Measurements from ENCODE around the gene DIDO1. TPM values are rescaled to one million over a fixed set of nuclear protein-coding genes. Genes with fewer than 3 reads are reported as not detected.

DIDO1 gene
- total RNA-seq, 1 experiment from 2014 or later: 33.2 TPM

GRCh38 chr20:62892348-62893304 lies 33.7 kb downstream of the DIDO1 start:
- ATAC-seq (no peak), DNase-seq (no peak)
- TF ChIP-seq EZH2 (IDR thresholded peaks at IDR 0.05; ENCODE audit: low read length, unreplicated experiment) (no peak), CTCF (conservative IDR thresholded peaks at IDR 0.05; ENCODE audit: low read depth, low read length) (no peak), EZH2phosphoT487 (IDR thresholded peaks at IDR 0.05; ENCODE audit: borderline replicate concordance, low read length) (no peak)
- H3K27ac ChIP-seq (ENCODE audit: low read length): no peak overlapping the region
- no peaks in the 10 kb centered on the region for H3K27me3 ChIP-seq (ENCODE audit: low read length)
- BruUV-seq (replicated peaks): no TSS peak
- H3K4me1 ChIP-seq (ENCODE audit: insufficient read depth, low read length): no peaks in the 10 kb centered on the region
- POLR2A ChIA-PET (ENCODE audit: unreplicated experiment): interaction anchor here (0.7 kb wide), 2 partner anchors 14 to 77 kb away, joined by 3 read pairs; no protein-coding TSS in a partner anchor
- H3K9me3 ChIP-seq (ENCODE audit: low read length): no peaks in the 10 kb centered on the region
- no peaks in the 10 kb centered on the region for H3K9me2 ChIP-seq (replicated peaks; ENCODE audit: low read length)
- peaks cover 70% of the 10 kb centered on the region for H3K36me3 ChIP-seq (ENCODE audit: low read depth, low read length)
- H2AFZ ChIP-seq (ENCODE audit: low read length): no peak overlapping the region
- H3K9ac ChIP-seq (ENCODE audit: low read length): no peak overlapping the region
- no peaks in the 10 kb centered on the region for H4K20me1 ChIP-seq (ENCODE audit: low read length)
- H3F3A ChIP-seq (ENCODE audit: low read length, unreplicated experiment): peaks cover 4% of the 10 kb centered on the region
- CTCF ChIA-PET: interaction anchor here (0.6 kb wide), 1 partner anchor 46 kb away, joined by 7 read pairs; no protein-coding TSS in a partner anchor
- intact Hi-C loops (cut with micrococcal nuclease): no loop called here
- no peaks in the 10 kb centered on the region for H3K79me2 ChIP-seq (ENCODE audit: low read length)
- no peak overlapping the region for H3K4me3 ChIP-seq (ENCODE audit: low read length)
- no peak overlapping the region for H3K4me2 ChIP-seq (ENCODE audit: low read length)

GRCh38 chr20:62891111-62891510 lies 35.2 kb downstream of the DIDO1 start:
- no peaks in the 10 kb centered on the region for H3K79me2 ChIP-seq (ENCODE audit: low read length)
- no TSS peak for BruUV-seq (replicated peaks)
- no peaks in the 10 kb centered on the region for H3K27me3 ChIP-seq (ENCODE audit: low read length)
- POLR2A ChIA-PET (ENCODE audit: unreplicated experiment): no interaction called here
- ATAC-seq: no peak
- H4K20me1 ChIP-seq (ENCODE audit: low read length): no peaks in the 10 kb centered on the region
- H3K4me1 ChIP-seq (ENCODE audit: insufficient read depth, low read length): no peaks in the 10 kb centered on the region
- no peak overlapping the region for H2AFZ ChIP-seq (ENCODE audit: low read length)
- CTCF ChIA-PET: no interaction called here
- H3K9ac ChIP-seq (ENCODE audit: low read length): no peak overlapping the region
- H3K4me2 ChIP-seq (ENCODE audit: low read length): no peak overlapping the region
- H3K9me3 ChIP-seq (ENCODE audit: low read length): no peaks in the 10 kb centered on the region
- intact Hi-C loops (cut with micrococcal nuclease): no loop called here
- H3K27ac ChIP-seq (ENCODE audit: low read length): no peak overlapping the region
- no peak for DNase-seq
- TF ChIP-seq EZH2 (IDR thresholded peaks at IDR 0.05; ENCODE audit: low read length, unreplicated experiment) (no peak), CTCF (conservative IDR thresholded peaks at IDR 0.05; ENCODE audit: low read depth, low read length) (no peak)
- peaks cover 5% of the 10 kb centered on the region for H3F3A ChIP-seq (ENCODE audit: low read length, unreplicated experiment)
- H3K4me3 ChIP-seq (ENCODE audit: low read length): no peak overlapping the region
- H3K9me2 ChIP-seq (replicated peaks; ENCODE audit: low read length): no peaks in the 10 kb centered on the region
- peaks cover 74% of the 10 kb centered on the region for H3K36me3 ChIP-seq (ENCODE audit: low read depth, low read length)

GRCh38 chr20:62890444-62890843 lies 35.9 kb downstream of the DIDO1 start:
- H3K9ac ChIP-seq (ENCODE audit: low read length): no peak overlapping the region
- H2AFZ ChIP-seq (ENCODE audit: low read length): no peak overlapping the region
- no peak overlapping the region for H3K27ac ChIP-seq (ENCODE audit: low read length)
- no peaks in the 10 kb centered on the region for H3K9me2 ChIP-seq (replicated peaks; ENCODE audit: low read length)
- ChIA-PET POLR2A (ENCODE audit: unreplicated experiment) (no interaction called here), CTCF (no interaction called here)
- TF ChIP-seq EZH2 (IDR thresholded peaks at IDR 0.05; ENCODE audit: low read length, unreplicated experiment): no peak
- TF ChIP-seq CTCF (conservative IDR thresholded peaks at IDR 0.05; ENCODE audit: low read depth, low read length): no peak
- TF ChIP-seq EZH2phosphoT487 (IDR thresholded peaks at IDR 0.05; ENCODE audit: borderline replicate concordance, low read length): no peak
- peaks cover 72% of the 10 kb centered on the region for H3K36me3 ChIP-seq (ENCODE audit: low read depth, low read length)
- no peaks in the 10 kb centered on the region for H3K9me3 ChIP-seq (ENCODE audit: low read length)
- ATAC-seq (no peak), DNase-seq (no peak)
- no peaks in the 10 kb centered on the region for H3K79me2 ChIP-seq (ENCODE audit: low read length)
- no TSS peak for BruUV-seq (replicated peaks)
- H3K4me2 ChIP-seq (ENCODE audit: low read length): no peak overlapping the region
- intact Hi-C loops (cut with micrococcal nuclease): no loop called here
- peaks cover 5% of the 10 kb centered on the region for H3F3A ChIP-seq (ENCODE audit: low read length, unreplicated experiment)
- H4K20me1 ChIP-seq (ENCODE audit: low read length): no peaks in the 10 kb centered on the region
- H3K4me3 ChIP-seq (ENCODE audit: low read length): no peak overlapping the region
- no peaks in the 10 kb centered on the region for H3K27me3 ChIP-seq (ENCODE audit: low read length)
- no peaks in the 10 kb centered on the region for H3K4me1 ChIP-seq (ENCODE audit: insufficient read depth, low read length)

Data from PC-3 (cell line).